ENCODE data around the gene SH2D2A. TPM values are rescaled to one million over a fixed set of nuclear protein-coding genes. Genes with fewer than 3 reads are reported as not detected.

SH2D2A gene
- total and polyA plus RNA-seq, 9 of the 15 experiments (the other 6 are each of a cell fraction or from before 2014, with no cell fraction given), result 0.89 to 33.6 (median 6.9) TPM

- TF ChIP-seq ARID4B (CRISPR knock-in tag; IDR thresholded peaks at IDR 0.05) (peak; percentile 67), GMEB1 (CRISPR knock-in tag; IDR thresholded peaks at IDR 0.05) (no peak)
Observed at GRCh38 chr1:156860628-156861423, 44.2 kb upstream of the SH2D2A start, which contains the start of gene NTRK1 (continued).

Measured in K562 (cell line).